C4-2B (cell line): ENCODE data around the gene AHCYL2.

ENCODE experiments used
- CTCF ChIP-seq: fragments of 450-650 bp; conservative IDR thresholded peaks from 2 replicates; pipeline ENCODE4 v1.5.1; 2017; ENCODE audit warnings: mild to moderate bottlenecking
- ZFX ChIP-seq: fragments of 450-650 bp; IDR thresholded peaks from 2 replicates; pipeline ENCODE4 v1.6.1; 2017

- no peak for TF ChIP-seq CTCF
- no peak for TF ChIP-seq ZFX
These were observed 146.7 kb downstream of the AHCYL2 start for GRCh38 chr7:129371487-129371886.
